Cardiac fibroblast (primary cell): ENCODE data around the gene AOPEP.

Experiments
- DNase-seq, 2 donors: peaks; one replicate each; pipeline versions ENCODE4 v3.0.0 to v3.0.0-alpha.2; 2010; ENCODE audit warnings: low read depth in 2 of 2
- H3K4me3 ChIP-seq, 2 donors: replicated peaks in 1 of 2; 1 replicate in 1 of 2; 2 replicates in 1 of 2; pipeline ENCODE4 v1.5.1; 2011; ENCODE audit warnings: low read depth in 2 of 2, low read length in 2 of 2, mild to moderate bottlenecking in 2 of 2, moderate library complexity in 1 of 2
- CTCF ChIP-seq: IDR thresholded peaks from one replicate; pipeline ENCODE4 v1.5.1; 2011; ENCODE audit warnings: low read depth, mild to moderate bottlenecking, low read length, inconsistent platforms

Gene AOPEP

GRCh38 chr9:94967482-94967881 is 241.0 kb downstream of the AOPEP start:
- no peak for DNase-seq
- TF ChIP-seq CTCF = no peak
- H3K4me3 ChIP-seq = no peak overlapping the region

GRCh38 chr9:94971378-94972131 is 245.1 kb downstream of the AOPEP start:
- no peak overlapping the region for H3K4me3 ChIP-seq
- DNase-seq = no peak
- no peak for TF ChIP-seq CTCF

- TF ChIP-seq CTCF = no peak
- DNase-seq = peak; percentile 61 to 70
- H3K4me3 ChIP-seq = no peak overlapping the region
Observed at GRCh38 chr9:94973451-94973941, 247.0 kb downstream of the AOPEP start.

- no peak overlapping the region for H3K4me3 ChIP-seq
- TF ChIP-seq CTCF = no peak
- DNase-seq = peak in 1 of 2 donors; percentile 14
Observed at GRCh38 chr9:94974154-94974879, 247.8 kb downstream of the AOPEP start.

GRCh38 chr9:94975480-94975879 is 249.0 kb downstream of the AOPEP start:
- no peak overlapping the region for H3K4me3 ChIP-seq
- DNase-seq = no peak
- TF ChIP-seq CTCF = no peak

- DNase-seq = no peak
- no peak overlapping the region for H3K4me3 ChIP-seq
- TF ChIP-seq CTCF = no peak
Observed at GRCh38 chr9:94976077-94976476, 249.6 kb downstream of the AOPEP start.
